Adrenal gland (tissue), 12 donors: ENCODE data around the gene FZR1. TPM values are rescaled to one million over a fixed set of nuclear protein-coding genes. Genes with fewer than 3 reads are reported as not detected.
A peak's percentile ranks its signal among the peaks of the same experiment; 100 is the strongest.

Experiments used
- DNase-seq, 7 donors: peaks; one replicate each; pipeline ENCODE4 v3.0.0-alpha.2; 2019 to 2020
- H3K27ac ChIP-seq, 5 donors: fragments of 200-600 bp; sonication (generic) in 4 of 5; 1 replicate in 3 of 5; 2 replicates in 2 of 5; pipeline versions ENCODE4 v1.5.1 to v1.8.0; 2016 to 2020; ENCODE audit warnings: mild to moderate bottlenecking in 1 of 5
- H3K27me3 ChIP-seq: fragments of 200-600 bp; 2 replicates; pipeline ENCODE4 v1.8.0; 2021
- H3K36me3 ChIP-seq, 2 donors: fragments of 200-600 bp; replicated peaks in 1 of 2; 1 replicate in 1 of 2; 2 replicates in 1 of 2; pipeline versions ENCODE4 v1.5.1 to v1.8.0; 2018 to 2022
- H3K4me1 ChIP-seq, 2 donors: fragments of 200-600 bp; replicated peaks in 1 of 2; 1 replicate in 1 of 2; 2 replicates in 1 of 2; pipeline versions ENCODE4 v1.5.1 to v1.8.0; 2018 to 2021
- H3K4me3 ChIP-seq, 4 donors: fragments of 200-600 bp; sonication (generic) in 3 of 4; one replicate each; pipeline ENCODE4 v1.5.1; 2016 to 2018
- H3K9me3 ChIP-seq, 3 donors: fragments of 200-600 bp; sonication (generic) in 1 of 3; replicated peaks in 1 of 3; 1 replicate in 2 of 3; 2 replicates in 1 of 3; pipeline versions ENCODE4 v1.5.1 to v1.8.0; 2016 to 2021
- POLR2A ChIP-seq, 2 donors: fragments of 450-650 bp; IDR thresholded peaks; one replicate each; pipeline ENCODE4 v1.6.1; 2017; ENCODE audit warnings: antibody characterized with exemption in 2 of 2, mild to moderate bottlenecking in 2 of 2, moderate library complexity in 1 of 2
- WGBS, 4 donors: extraction: QIAGEN DNeasy Blood & Tissue Kit in 2 of 4; methylation state at CpG; one replicate each; pipeline versions ENCODE4 v1.1.5 to v1.1.7; 2013 to 2017; 5-methylcytosine and 5-hydroxymethylcytosine counted together
- intact Hi-C, 2 donors: fragments of 100-400 bp; cut with DNase I; formaldehyde crosslinking; loops; one replicate each; pipeline versions ENCODE4 v1.14.1 to v1.15.0; 2022 to 2023
- polyA plus RNA-seq, 3 donors: library from polyadenylated mRNA; stranded (reverse); fragments of 200-250 nt in 2 of 3; fragments of 350-450 nt in 1 of 3; fragmentation: Illumina TruSeq in 1 of 3; extraction: RNeasy Lipid Tissue Mini Kit (QIAGEN cat#74804) in 1 of 3; gene quantifications; one replicate each; pipeline ENCODE4 v1.2.3, GENCODE V29; 2013 to 2014
- total RNA-seq, 9 donors: library from RNA; depleted of rRNA in 4 of 9; stranded (reverse); fragments of >200 nt in 4 of 9; fragments of 120-200 nt in 1 of 9; fragmentation: NEBNext Ultra II Directional in 1 of 9; extraction: Animal tissue kit (Norgen Biotek cat#: 25700) in 1 of 9; gene quantifications; one replicate each; pipeline versions ENCODE4 v1.1.0 to v1.2.4, GENCODE V29; 2013 to 2023
- TF ChIP-seq, protein P1 (sequence below), 6 experiments: fragments of 450-650 bp in 4 of 6; fragments of 200-600 bp in 2 of 6; sonication (generic) in 1 of 6; IDR thresholded peaks; 1 replicate in 5 of 6; 2 replicates in 1 of 6; pipeline versions ENCODE4 v1.5.1 to v1.8.0; 2016 to 2021; ENCODE audit warnings: antibody characterized with exemption in 6 of 6, mild to moderate bottlenecking in 2 of 6, moderate library complexity in 1 of 6
- donor health status: healthy with polysubstance abuse.
- donor health status: Bipolar disorder and iron deficiency.
- donor health status: DM: yes; HTN: yes; CAD: no.
- donor health status: DM: no; HTN: no; CAD: no.
- donor health status: DM: no; HTN: no; CAD: no.
- donor health status: DM: yes; HTN: yes; CAD: no.

The FZR1 gene
- total and polyA plus RNA-seq, 12 donors: 17.9 to 85.0 (median 38.0) TPM

DNA sequence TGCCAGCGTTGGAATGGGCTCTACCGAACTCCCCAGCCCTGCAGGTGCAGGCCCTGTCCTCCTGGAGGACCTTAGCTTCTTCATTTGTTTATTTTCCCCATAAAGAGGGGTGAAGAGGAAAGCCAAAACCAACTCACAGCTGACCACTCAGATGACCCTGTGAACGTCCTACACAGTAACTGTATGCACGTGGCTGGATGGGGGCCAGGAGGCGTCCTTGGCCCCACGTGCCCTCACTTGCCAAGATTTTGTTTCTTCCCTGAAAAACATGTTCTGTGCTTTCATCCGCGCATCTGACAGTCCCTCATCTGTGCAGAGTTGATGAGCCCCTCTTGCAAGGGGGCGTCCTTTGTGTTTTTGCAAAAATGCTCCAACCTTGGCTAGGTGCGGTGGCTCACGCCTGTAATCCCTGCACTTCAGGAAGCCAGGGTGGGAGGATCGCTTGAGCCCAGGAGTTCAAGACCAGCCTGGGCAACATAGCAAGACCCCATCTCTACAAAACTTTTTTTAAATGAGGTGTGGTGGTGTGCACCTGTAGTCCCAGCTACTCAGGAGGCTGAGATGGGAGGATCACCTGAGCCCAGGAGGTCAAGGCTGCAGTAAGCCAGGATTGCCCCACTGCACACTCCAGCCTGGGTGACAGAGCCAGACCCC, 27.6 kb downstream of the FZR1 start:
- H3K27ac ChIP-seq: no peak overlapping the region
- peak in 2 of 7 donors; percentile 61 to 70 for DNase-seq
- no peak overlapping the region for H3K4me3 ChIP-seq
- TF ChIP-seq, protein P1, sequence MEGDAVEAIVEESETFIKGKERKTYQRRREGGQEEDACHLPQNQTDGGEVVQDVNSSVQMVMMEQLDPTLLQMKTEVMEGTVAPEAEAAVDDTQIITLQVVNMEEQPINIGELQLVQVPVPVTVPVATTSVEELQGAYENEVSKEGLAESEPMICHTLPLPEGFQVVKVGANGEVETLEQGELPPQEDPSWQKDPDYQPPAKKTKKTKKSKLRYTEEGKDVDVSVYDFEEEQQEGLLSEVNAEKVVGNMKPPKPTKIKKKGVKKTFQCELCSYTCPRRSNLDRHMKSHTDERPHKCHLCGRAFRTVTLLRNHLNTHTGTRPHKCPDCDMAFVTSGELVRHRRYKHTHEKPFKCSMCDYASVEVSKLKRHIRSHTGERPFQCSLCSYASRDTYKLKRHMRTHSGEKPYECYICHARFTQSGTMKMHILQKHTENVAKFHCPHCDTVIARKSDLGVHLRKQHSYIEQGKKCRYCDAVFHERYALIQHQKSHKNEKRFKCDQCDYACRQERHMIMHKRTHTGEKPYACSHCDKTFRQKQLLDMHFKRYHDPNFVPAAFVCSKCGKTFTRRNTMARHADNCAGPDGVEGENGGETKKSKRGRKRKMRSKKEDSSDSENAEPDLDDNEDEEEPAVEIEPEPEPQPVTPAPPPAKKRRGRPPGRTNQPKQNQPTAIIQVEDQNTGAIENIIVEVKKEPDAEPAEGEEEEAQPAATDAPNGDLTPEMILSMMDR (IDR thresholded peaks at IDR 0.05): no peak
- TF ChIP-seq POLR2A (IDR thresholded peaks at IDR 0.05): no peak
- no peaks in the 10 kb centered on the region for H3K9me3 ChIP-seq
- peaks cover 18 to 29% of the 10 kb centered on the region in 2 donors for H3K4me1 ChIP-seq
- intact Hi-C loops: no loop called here
- peaks cover 0 to 55% of the 10 kb centered on the region in 2 donors for H3K36me3 ChIP-seq
- no peaks in the 10 kb centered on the region for H3K27me3 ChIP-seq
- 61 to 67% (median 64%) methylated on average over 11 to 12 of the region's 12 CpGs for WGBS, 4 donors

DNA sequence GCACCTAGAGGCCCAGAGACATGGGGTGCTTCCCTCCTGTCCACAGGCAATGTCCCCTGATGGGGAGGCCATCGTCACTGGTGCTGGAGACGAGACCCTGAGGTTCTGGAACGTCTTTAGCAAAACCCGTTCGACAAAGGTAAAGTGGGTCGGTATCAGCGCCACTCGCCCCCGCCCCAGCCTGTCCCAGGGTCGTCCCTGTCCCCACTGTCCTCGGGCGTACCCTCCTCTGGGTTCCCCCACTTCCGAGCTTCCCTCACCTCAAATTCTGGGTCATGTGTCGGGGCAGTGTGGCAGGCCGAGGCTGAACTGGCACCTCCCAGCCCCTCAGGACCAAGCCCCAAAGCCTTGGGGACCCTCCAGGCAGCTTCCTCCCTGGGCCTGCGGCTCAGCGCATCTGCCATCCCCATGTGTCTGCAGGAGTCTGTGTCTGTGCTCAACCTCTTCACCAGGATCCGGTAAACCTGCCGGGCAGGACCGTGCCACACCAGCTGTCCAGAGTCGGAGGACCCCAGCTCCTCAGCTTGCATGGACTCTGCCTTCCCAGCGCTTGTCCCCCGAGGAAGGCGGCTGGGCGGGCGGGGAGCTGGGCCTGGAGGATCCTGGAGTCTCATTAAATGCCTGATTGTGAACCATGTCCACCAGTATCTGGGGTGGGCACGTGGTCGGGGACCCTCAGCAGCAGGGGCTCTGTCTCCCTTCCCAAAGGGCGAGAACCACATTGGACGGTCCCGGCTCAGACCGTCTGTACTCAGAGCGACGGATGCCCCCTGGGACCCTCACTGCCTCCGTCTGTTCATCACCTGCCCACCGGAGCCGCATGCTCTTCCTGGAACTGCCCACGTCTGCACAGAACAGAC, 28.5 kb downstream of the FZR1 start:
- Histone ChIP-seq H3K4me3 (no peak overlapping the region), H3K36me3 (peaks cover 0 to 55% of the 10 kb centered on the region in 2 donors), H3K27ac (no peak overlapping the region), H3K4me1 (peaks cover 18 to 33% of the 10 kb centered on the region in 2 donors), H3K27me3 (no peaks in the 10 kb centered on the region), H3K9me3 (no peaks in the 10 kb centered on the region)
- WGBS, 4 donors: 90 to 96% (median 94%) methylated on average over 9 to 38 of the region's 38 CpGs
- intact Hi-C loops: no loop called here
- TF ChIP-seq, protein P1 (IDR thresholded peaks at IDR 0.05): no peak
- TF ChIP-seq POLR2A (IDR thresholded peaks at IDR 0.05): no peak
- no peak for DNase-seq

DNA sequence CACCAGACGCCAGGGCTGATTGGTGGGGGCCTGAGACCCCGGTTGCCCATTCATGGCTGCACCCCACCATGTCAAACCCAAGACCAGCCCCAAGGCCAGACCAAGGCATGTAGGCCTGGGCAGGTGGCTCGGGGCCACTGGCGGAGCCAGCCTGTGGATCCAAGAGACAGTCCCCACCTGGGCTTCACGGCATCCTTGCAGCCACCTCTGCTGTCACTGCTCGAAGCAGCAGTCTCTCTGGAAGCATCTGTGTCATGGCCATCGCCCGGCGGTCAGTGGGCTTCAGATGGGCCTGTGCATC, 29.1 kb downstream of the FZR1 start:
- Histone ChIP-seq H3K4me1 (peaks cover 18 to 33% of the 10 kb centered on the region in 2 donors), H3K4me3 (no peak overlapping the region), H3K27ac (peak overlapping the region in 1 of 5 donors; percentile 75), H3K9me3 (no peaks in the 10 kb centered on the region), H3K27me3 (no peaks in the 10 kb centered on the region), H3K36me3 (peaks cover 0 to 55% of the 10 kb centered on the region in 2 donors)
- no peak for DNase-seq
- 80 to 92% (median 85%) methylated on average over 1 to 9 of the region's 9 CpGs for WGBS, 4 donors
- no peak for TF ChIP-seq POLR2A (IDR thresholded peaks at IDR 0.05)
- TF ChIP-seq, protein P1 (IDR thresholded peaks at IDR 0.05): no peak
- intact Hi-C loops: no loop called here

DNA sequence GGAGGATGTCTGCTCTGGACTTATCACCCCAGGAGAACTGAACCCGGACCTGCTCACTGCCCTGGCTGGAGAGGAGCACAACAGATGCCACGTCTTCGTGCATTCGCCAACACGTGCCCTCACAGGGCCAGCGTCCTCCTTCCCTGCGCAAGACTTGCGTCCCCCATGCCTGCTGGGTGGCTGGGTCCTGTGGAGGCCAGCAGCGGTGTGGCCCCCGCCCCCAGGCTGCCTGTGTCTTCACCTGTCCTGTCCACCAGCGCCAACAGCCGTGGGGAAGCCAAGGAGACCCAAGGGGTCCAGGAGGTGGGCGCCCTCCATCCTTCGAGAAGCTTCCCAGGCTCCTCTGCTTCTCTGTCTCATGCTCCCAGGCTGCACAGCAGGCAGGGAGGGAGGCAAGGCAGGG, 29.5 kb downstream of the FZR1 start:
- peak overlapping the region in 3 of 5 donors; percentile 75 to 86 (median 82) for H3K27ac ChIP-seq
- H3K9me3 ChIP-seq: no peaks in the 10 kb centered on the region
- no peak overlapping the region for H3K4me3 ChIP-seq
- peaks cover 0 to 54% of the 10 kb centered on the region in 2 donors for H3K36me3 ChIP-seq
- intact Hi-C loops: no loop called here
- peaks cover 18 to 33% of the 10 kb centered on the region in 2 donors for H3K4me1 ChIP-seq
- H3K27me3 ChIP-seq: no peaks in the 10 kb centered on the region
- DNase-seq: no peak
- 90 to 97% (median 94%) methylated on average over 6 to 14 of the region's 14 CpGs for WGBS, 4 donors
- TF ChIP-seq POLR2A (IDR thresholded peaks at IDR 0.05): no peak
- TF ChIP-seq, protein P1 (IDR thresholded peaks at IDR 0.05): no peak
